K562 (cell line): ENCODE results near the gene GPR15. TPM values are rescaled to one million over a fixed set of nuclear protein-coding genes. Genes with fewer than 3 reads are reported as not detected.
A peak's percentile ranks its signal among the peaks of the same experiment; 100 is the strongest.

ENCODE experiments used
- AFF4 ChIP-seq: sonication (generic); formaldehyde crosslinking; IDR thresholded peaks from 2 replicates; pipeline ENCODE4 v1.8.0; 2023; ENCODE audit warnings: mild to moderate bottlenecking, missing genetic modification reagents
- CBFB ChIP-seq: sonication (generic); formaldehyde crosslinking; IDR thresholded peaks from 2 replicates; pipeline ENCODE4 v1.4.0; 2020; ENCODE audit warnings: mild to moderate bottlenecking, missing genetic modification reagents
- CBX8 ChIP-seq: fragments of 200-600 bp; sonication (generic); IDR thresholded peaks from 2 replicates; pipeline ENCODE4 v1.6.1; 2012; ENCODE audit warnings: borderline replicate concordance, mixed run types, low read depth, mild to moderate bottlenecking, moderate library complexity, mixed read lengths, low read length, control low read depth, inconsistent platforms; ENCODE audit not compliant: poor library complexity, severe bottlenecking; ENCODE audit errors: extremely low read depth
- FOXJ2 ChIP-seq: fragments of 200-800 bp; sonication (Bioruptor generic); IDR thresholded peaks from 2 replicates; pipeline ENCODE4 v1.6.1; 2016; ENCODE audit warnings: missing genetic modification characterization, missing compliant biosample characterization
- MEF2D ChIP-seq: conservative IDR thresholded peaks from 2 replicates; pipeline ENCODE4 v1.6.1; 2016; ENCODE audit warnings: low read depth, missing genetic modification characterization, missing compliant biosample characterization
- NR3C1 ChIP-seq: sonication (generic); formaldehyde crosslinking; IDR thresholded peaks from 2 replicates; pipeline ENCODE4 v1.8.1; 2022; ENCODE audit warnings: missing genetic modification reagents
- NUFIP1 ChIP-seq: fragments of 450-650 bp; IDR thresholded peaks from 2 replicates; pipeline ENCODE4 v1.6.1; 2018; ENCODE audit not compliant: partially characterized antibody
- POLR2G ChIP-seq: fragments of 200-400 bp; formaldehyde crosslinking; IDR thresholded peaks from 2 replicates; pipeline ENCODE4 v1.6.1; 2017; ENCODE audit warnings: low read depth, mild to moderate bottlenecking, antibody characterized with exemption, low read length, moderate library complexity
- POLR3A ChIP-seq: IDR thresholded peaks from 2 replicates; pipeline ENCODE4 v1.6.1; 2011; ENCODE audit warnings: borderline replicate concordance, mild to moderate bottlenecking, moderate library complexity; ENCODE audit not compliant: insufficient read length, insufficient read depth; ENCODE audit errors: extremely low read depth
- PRPF4 ChIP-seq: fragments of 200-400 bp; formaldehyde crosslinking; IDR thresholded peaks from one replicate; pipeline ENCODE4 v1.6.1; 2017; ENCODE audit warnings: low read length, low read depth, mild to moderate bottlenecking; ENCODE audit not compliant: insufficient read depth, poor library complexity, severe bottlenecking
- SMAD1 ChIP-seq: fragments of 150-350 bp; IDR thresholded peaks from 2 replicates; pipeline ENCODE4 v1.6.1; 2014; ENCODE audit warnings: low read length, low read depth; ENCODE audit not compliant: partially characterized antibody
- SREBF1 ChIP-seq: fragments of 150-350 bp; IDR thresholded peaks from 2 replicates; pipeline ENCODE4 v1.6.1; 2014; ENCODE audit warnings: antibody characterized with exemption, low read depth, low read length, borderline replicate concordance
- TBL1XR1 ChIP-seq, 2 experiments: IDR thresholded peaks; 2 replicates each; pipeline ENCODE4 v1.6.1; 2012; ENCODE audit warnings: improper control_type of control experiment in 2 of 2, low read length in 2 of 2, mild to moderate bottlenecking in 1 of 2
- XRCC4 ChIP-seq: IDR thresholded peaks from one replicate; pipeline ENCODE4 v1.6.1; 2011; ENCODE audit not compliant: insufficient read depth, insufficient read length; ENCODE audit errors: extremely low read depth
- ZNF224 ChIP-seq: sonication (generic); formaldehyde crosslinking; IDR thresholded peaks from 2 replicates; pipeline ENCODE4 v1.8.0; 2022; ENCODE audit warnings: mild to moderate bottlenecking, missing genetic modification reagents
- ZNF408 ChIP-seq: fragments of 250-450 bp; sonication (Bioruptor Pico); IDR thresholded peaks from 2 replicates; pipeline ENCODE4 v1.4.0; 2020; ENCODE audit warnings: low read depth, mild to moderate bottlenecking, moderate library complexity
- ZNF445 ChIP-seq: fragments of 250-450 bp; sonication (Bioruptor Pico); IDR thresholded peaks from 2 replicates; pipeline ENCODE4 v1.4.0; 2020; ENCODE audit warnings: low read depth, mild to moderate bottlenecking, moderate library complexity
- ZNF699 ChIP-seq: fragments of 250-450 bp; sonication (Bioruptor Pico); IDR thresholded peaks from 2 replicates; pipeline ENCODE4 v1.8.0; 2021; ENCODE audit warnings: mild to moderate bottlenecking, moderate library complexity; ENCODE audit not compliant: insufficient replicate concordance
- ZNF717 ChIP-seq: fragments of 250-450 bp; sonication (Bioruptor Pico); IDR thresholded peaks from 2 replicates; pipeline ENCODE4 v1.5.0; 2021
- polyA plus RNA-seq, 8 experiments: library from polyadenylated mRNA; depleted of rRNA in 4 of 8; stranded (reverse) in 5 of 8; unstranded in 3 of 8; fragments of >200 nt; fragmentation: Nextera tagmentation in 2 of 8; fragmentation: Illumina TruSeq in 1 of 8; extraction: Ambion mirVana in 2 of 8; extraction: Trizol in 1 of 8; gene quantifications; 2 replicates each; pipeline versions ENCODE4 v1.2.1 to v1.2.3, GENCODE V29; 2011 to 2014; ENCODE audit warnings: inconsistent platforms in 1 of 8, missing spikeins in 1 of 8
- total RNA-seq, 7 experiments: library from RNA; depleted of rRNA in 6 of 7; stranded (reverse); fragments of >200 nt in 6 of 7; fragmentation: Illumina TruSeq in 2 of 7; extraction: Trizol in 2 of 7; gene quantifications; 2 replicates each; pipeline versions ENCODE4 v1.2.1 to v1.2.3, GENCODE V29; 2011 to 2021; ENCODE audit warnings: low replicate concordance in 1 of 7
- TF ChIP-seq, protein P1 (sequence below): fragments of 200-800 bp; sonication (Bioruptor generic); IDR thresholded peaks from 2 replicates; pipeline ENCODE4 v1.6.1; 2017; ENCODE audit warnings: missing genetic modification characterization, missing compliant biosample characterization
- TF ChIP-seq, protein P2 (sequence below): fragments of 250-450 bp; sonication (Bioruptor Pico); IDR thresholded peaks from 2 replicates; pipeline ENCODE4 v1.4.0; 2020; ENCODE audit warnings: mild to moderate bottlenecking, moderate library complexity

GPR15 gene
- total and polyA plus RNA-seq, 9 of the 15 experiments (the other 6 are each of a cell fraction or from before 2014, with no cell fraction given) = 0.13 TPM; not detected in 8

DNA sequence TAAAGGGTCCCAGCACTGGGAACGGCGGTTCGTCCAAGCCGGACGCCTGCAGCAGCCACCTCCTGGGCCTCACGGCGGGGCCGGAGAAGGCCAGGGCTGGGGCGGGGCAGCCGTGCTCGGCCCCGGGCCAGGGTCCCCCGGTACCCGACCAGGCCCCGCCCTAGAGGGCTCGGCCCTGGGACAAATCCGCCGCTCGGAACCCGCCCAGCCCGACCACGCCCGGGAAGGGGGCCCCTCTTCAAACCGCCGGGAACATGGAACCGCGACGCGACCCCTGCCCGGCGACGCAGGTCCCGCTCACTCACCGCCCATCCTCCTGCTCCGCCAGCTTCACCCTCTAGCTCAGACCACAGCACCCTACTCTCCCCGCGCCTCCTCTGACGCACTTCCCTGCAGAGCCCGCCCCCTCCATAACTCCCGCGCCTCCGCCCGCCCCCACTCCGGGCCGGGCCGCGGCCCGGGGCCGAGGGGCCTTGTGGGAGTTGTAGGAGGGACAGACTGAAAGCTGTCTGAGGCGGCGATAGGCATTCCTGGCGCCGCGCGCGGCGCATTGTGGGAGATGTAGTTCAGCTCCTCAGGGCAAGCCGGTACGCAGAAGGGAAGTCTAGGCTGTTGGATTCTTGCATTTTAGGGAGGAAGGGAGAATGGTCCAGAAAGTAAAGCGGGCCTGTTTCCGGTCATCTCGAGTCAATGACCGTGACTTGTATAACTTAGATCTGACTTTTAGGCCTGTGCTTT is 9.1 kb upstream of the GPR15 start, which contains the start of gene CLDND1 (continued):
- TF ChIP-seq CBX8 = no peak
- TF ChIP-seq, protein P1, sequence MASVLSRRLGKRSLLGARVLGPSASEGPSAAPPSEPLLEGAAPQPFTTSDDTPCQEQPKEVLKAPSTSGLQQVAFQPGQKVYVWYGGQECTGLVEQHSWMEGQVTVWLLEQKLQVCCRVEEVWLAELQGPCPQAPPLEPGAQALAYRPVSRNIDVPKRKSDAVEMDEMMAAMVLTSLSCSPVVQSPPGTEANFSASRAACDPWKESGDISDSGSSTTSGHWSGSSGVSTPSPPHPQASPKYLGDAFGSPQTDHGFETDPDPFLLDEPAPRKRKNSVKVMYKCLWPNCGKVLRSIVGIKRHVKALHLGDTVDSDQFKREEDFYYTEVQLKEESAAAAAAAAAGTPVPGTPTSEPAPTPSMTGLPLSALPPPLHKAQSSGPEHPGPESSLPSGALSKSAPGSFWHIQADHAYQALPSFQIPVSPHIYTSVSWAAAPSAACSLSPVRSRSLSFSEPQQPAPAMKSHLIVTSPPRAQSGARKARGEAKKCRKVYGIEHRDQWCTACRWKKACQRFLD = no peak
- no peak for TF ChIP-seq ZNF408
- TF ChIP-seq, protein P2, sequence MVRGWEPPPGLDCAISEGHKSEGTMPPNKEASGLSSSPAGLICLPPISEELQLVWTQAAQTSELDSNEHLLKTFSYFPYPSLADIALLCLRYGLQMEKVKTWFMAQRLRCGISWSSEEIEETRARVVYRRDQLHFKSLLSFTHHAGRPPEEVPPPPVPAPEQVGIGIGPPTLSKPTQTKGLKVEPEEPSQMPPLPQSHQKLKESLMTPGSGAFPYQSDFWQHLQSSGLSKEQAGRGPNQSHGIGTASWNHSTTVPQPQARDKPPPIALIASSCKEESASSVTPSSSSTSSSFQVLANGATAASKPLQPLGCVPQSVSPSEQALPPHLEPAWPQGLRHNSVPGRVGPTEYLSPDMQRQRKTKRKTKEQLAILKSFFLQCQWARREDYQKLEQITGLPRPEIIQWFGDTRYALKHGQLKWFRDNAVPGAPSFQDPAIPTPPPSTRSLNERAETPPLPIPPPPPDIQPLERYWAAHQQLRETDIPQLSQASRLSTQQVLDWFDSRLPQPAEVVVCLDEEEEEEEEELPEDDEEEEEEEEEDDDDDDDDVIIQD (CRISPR knock-in tag) = no peak
- no peak for TF ChIP-seq SREBF1
- no peak for TF ChIP-seq ZNF717 (CRISPR knock-in tag)
- no peak for TF ChIP-seq PRPF4
- TF ChIP-seq CBFB (CRISPR knock-in tag) = no peak
- no peak for TF ChIP-seq ZNF224 (CRISPR knock-in tag)
- no peak for TF ChIP-seq XRCC4
- no peak for TF ChIP-seq MEF2D (tag)
- no peak for TF ChIP-seq TBL1XR1 (IDR thresholded peaks at IDR 0.05; ENCODE audit: low read length in 2 of 2)
- no peak for TF ChIP-seq POLR3A
- no peak for TF ChIP-seq SMAD1
- peak; percentile 90 for TF ChIP-seq POLR2G
- no peak for TF ChIP-seq ZNF699 (CRISPR knock-in tag)
- no peak for TF ChIP-seq NUFIP1
- no peak for TF ChIP-seq FOXJ2 (tag)
- no peak for TF ChIP-seq AFF4 (CRISPR knock-in tag)
- no peak for TF ChIP-seq ZNF445 (CRISPR knock-in tag)
- TF ChIP-seq NR3C1 (CRISPR knock-in tag) = no peak
